GM18498 (cell line): ENCODE data around the gene RPRML.

Experiments used
- ATAC-seq: cut with Tn5 transposase; IDR thresholded peaks from one replicate; pipeline ENCODE4 v1.9.1; 2021; ENCODE audit warnings: mild to moderate bottlenecking, moderate library complexity; ENCODE audit not compliant: unreplicated experiment

Gene RPRML

DNA sequence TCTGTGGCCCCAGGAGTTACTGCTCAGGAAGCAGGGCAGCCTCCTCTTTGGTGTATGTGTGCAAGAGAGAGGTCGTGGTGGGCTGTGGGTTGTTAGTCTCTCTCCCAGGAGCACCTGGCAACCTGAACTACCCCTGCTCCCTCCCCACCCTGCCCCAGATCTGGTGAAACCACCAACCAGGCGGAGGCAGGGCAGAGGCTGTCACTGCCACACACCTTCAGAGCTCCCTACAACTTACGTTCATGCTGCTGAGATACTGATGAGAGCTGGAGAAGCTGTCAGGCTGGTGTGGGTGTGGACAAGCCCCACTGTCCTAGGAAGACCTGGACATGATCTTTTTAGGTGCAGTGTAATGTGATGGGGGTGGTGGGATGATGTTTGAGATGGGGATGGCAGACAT lies 31.8 kb downstream of the RPRML start:
- ATAC-seq = no peak

DNA sequence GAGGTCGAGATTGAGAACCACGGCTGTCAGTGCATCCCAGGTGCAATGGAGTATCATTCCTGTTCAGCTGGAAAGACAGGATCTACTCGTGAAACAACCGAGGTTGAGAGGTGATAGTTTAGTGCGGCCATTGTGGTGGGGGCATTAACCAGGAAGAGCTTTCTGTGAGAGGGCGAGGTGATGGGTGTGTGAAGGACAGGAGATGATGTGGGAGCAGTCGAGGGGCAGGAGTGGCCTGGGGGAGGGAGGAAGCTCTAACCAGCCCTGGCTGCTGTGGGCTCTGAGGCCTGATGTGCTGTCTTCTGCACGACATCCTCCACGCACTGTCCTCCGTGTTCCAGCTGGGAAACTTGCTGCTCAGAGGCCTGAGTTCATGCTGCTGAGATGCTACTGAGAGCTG lies 34.1 kb downstream of the RPRML start:
- ATAC-seq = no peak

DNA sequence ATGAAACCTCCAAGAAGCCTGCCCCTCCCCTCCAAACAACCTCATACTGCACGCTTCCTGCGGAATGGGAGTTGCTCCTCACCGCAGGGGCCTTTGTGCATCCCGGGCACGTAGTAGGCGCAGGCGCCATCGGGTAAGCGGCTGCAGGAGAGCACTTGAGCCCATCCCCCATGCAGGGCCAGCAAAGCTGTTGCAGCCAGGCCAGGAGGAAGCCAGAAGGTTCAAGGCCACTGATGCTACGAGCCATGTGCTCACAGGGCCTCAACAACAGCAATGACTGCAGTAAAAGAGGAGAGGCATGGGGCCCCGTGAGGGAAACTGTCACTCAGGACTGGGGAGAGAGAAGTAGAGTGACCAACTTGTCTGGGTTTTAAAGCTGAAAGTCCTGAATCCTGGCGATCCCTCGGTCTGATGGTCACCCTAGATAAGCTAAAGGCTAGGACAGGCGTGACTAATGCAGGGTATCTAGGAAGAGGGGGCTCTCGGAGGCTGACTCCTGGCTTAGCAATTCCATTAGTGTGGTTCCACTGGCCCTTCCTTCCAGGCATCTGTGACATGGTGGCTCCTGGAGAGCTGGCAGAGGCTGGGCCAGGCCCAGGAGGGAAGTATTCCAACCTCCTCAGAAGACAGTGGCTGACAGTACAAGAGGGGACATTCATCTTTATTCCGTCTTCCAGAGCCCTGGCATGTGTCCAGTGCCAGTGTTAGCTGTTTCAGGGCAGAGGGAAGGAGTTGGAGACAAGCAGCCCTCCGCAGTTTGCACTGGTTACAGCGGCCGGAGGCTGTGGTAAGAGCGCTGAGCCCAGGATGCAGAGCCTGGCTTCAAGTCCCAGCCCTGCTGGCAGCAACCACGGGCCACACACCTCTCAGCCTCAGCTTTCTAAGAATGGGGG lies 35.3 kb downstream of the RPRML start:
- no peak for ATAC-seq

DNA sequence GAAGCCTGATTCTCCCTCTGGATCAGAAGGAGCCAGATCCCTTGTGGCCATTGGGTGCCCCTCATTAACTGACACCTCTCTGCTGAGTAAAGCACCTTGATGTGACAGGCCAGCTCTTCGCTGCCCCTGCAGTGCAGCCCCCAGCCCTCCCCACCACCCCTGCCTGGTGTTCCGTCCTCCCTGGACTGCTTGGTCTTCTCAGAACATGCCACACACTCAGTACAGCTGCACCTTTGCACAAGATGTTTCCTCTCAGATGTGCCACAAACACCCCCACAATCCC lies 35.9 kb downstream of the RPRML start:
- no peak for ATAC-seq

DNA sequence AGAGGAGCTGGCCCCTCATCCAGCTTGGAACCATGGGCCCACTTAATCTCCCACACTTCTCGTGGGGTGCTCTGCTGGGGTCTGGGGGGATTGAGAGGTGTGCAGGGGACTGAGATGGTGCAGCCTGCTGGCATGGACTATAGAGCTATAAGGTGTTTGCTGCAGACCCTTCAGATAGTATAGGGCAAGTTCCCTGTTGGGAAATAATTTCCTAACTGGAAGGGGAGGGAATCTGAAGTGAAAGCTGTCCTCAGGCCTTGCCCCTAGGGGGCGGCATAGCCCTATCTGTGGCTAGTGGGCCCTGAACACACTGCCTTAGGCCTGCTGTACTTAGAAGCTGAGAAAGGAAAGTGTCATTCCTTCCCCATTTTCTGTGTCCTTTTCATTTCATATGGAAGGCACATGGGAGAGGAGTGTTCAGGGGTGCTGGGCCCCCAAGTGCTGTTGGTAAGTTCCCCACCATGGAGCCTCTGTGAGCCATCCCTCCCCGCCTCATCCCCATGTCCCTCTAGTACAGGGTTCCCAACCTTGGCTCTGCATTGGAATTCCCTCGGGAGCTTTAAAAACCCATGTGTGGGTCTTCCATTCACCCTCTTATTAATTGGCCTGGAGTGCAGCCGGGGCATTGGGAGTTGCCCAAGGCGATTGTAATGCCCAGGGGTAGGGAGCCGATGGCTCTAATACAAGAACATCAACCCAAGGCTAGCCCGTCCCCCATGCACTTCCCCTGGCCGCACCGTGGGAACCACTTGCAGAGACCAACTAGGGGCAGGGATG lies 36.4 kb downstream of the RPRML start:
- no peak for ATAC-seq

DNA sequence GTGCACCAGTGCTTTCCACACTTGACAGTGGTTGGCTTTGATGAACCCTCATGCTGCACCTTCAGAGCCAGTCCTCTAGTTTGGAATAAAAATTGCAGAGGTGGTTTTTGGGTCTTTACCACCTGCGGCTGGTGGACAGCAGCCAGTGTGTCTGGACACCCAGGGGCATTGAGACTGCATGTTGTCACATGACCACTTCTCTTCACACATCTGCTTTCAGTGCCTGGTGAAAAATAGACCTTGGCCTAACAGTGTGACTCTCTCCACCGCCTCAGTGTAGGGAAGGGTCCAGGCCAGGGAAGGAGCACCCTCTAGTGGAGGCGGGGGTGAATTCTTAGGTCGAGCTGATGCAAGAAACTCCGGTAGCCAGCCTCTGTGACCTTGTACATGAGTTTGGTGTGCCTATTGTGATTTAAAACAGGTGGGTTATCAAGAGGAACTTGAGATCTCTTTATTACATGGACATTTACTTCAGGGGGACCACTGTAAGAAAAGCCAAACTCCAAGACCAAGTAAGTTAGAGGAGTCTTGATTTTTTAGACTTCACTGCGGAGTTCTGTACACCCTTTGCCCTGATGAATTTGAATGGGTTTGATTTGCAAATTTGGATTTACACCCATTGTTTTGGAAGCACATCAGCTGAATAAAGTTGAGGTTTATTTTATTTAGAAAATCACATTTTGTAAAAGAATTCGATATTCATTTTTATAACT lies 38.2 kb downstream of the RPRML start:
- ATAC-seq = no peak

DNA sequence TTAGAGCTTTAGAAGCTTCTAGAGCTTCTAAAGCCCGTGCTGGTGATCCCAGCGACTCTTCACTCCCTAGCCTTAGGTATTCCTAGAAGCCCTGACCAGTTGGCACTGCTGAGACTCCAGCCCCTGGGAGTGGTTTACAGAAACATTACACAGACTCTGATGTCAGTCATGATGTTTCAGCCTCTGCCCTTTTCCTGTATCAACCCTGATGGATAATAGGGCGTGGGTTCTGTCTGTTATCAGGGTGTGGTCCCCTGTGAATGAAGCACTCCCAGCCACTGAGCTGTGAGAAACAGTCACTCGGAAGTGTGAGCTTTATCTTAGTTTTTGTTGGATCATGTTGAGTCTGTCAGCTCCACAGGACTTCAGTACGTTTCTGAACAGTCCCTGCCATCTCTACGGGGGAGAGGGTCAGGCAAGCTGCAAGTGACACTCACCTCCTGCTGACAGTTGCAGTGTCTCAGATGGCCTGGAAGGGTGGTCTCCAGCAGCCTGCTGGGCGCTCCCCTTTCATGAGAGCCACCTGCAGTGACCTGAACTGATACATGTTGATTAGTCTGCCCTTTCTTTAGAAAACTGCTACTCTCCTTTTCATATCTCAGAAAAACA lies 43.3 kb downstream of the RPRML start:
- no peak for ATAC-seq

DNA sequence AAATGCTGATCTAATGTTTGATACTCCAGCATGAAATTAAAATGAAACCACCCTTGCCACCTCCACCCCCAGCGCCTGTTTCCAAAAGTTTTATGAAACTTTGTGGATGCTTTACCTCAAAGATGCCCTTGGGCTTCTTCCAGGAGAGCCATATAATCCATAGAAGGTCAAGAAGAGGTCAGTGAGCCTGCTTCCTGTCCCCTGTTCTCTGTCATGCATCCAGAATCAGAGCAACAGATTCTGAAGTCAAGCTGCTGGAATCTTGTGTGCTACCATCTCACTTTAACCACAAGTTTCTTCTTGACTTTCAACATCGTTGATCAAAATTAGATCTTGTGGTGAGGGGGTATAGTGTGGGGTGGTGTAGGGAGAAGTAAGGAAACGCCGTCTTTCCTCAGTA lies 47.5 kb downstream of the RPRML start:
- ATAC-seq = no peak

DNA sequence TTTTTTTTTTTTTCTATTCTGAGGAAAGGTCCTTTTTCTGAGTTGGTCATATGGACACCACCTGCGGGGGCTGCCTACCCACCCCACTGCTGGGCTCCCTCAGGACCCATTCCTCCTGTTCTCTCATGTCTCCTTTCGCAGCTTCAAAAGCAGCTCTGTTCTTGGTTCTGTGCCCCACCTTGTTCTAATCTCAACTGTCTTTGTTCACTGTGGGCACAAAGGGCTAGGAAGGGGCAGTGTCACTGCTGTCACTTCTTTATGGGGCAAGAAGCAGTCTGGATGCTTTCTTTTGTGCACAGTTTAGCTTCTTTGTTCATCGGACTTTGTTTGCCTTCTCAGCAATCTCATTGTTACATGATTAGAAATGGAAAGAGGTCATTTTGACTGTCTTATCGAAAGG lies 49.0 kb downstream of the RPRML start:
- no peak for ATAC-seq

DNA sequence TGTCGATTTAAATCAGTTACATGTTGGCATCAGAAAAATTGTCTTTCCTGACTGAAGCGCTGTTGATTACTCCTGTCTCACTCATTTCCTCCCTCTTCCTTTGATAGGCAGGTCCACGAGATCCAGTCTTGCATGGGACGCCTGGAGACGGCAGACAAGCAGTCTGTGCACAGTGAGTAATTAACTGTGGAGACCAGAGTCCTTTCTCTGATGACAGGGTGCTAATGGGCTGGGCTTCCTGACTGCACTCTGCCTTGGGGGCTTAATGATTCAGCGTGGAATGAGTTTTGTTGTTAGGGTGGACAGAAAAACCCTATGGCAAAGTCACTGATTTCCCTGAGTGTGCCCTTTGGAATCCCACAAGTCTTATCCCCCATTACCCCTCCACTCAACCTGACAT lies 49.6 kb downstream of the RPRML start:
- ATAC-seq = no peak

DNA sequence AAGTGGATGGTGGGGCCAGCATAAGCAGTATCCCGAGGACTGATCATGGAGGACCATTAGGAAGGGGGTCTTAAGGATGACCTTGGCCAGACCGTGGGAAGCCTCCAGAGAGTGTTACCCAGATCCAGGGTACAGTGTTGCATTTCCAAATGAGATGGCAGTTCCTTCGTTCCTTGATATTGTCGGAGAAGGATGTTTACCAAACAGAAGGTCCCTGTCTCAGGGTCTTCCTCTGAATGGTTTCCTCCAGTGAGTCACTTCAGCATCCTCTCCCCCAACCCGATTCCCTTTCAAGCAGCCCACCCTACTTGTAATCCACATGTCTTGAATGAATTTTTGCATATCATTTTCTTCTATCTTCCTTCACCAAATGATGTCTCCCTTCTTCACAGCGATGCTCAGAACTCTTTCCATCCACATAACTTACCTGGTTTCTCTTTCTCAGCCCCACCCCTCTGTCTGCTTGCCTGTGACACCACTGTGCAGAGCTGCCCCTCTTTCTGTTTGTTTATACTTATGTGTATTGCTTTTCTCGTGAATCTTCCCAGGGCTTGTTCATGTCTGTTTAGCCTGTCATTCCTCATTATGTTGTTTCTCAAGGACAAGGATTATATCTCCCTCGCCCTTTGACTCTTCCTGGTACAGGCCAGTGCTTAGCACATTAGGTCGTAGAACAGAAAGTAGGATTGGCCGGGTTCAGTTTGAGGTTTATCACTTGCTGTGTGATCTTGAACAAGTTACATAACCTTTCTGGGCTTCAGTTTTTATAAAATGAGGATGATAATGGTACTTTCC lies 50.4 kb downstream of the RPRML start:
- ATAC-seq = no peak
